Measurements from ENCODE around the gene SPRYD3. TPM values are rescaled to one million over a fixed set of nuclear protein-coding genes. Genes with fewer than 3 reads are reported as not detected.

The SPRYD3 gene
- total RNA-seq, 1 experiment from 2014 or later: 35.2 TPM

DNA sequence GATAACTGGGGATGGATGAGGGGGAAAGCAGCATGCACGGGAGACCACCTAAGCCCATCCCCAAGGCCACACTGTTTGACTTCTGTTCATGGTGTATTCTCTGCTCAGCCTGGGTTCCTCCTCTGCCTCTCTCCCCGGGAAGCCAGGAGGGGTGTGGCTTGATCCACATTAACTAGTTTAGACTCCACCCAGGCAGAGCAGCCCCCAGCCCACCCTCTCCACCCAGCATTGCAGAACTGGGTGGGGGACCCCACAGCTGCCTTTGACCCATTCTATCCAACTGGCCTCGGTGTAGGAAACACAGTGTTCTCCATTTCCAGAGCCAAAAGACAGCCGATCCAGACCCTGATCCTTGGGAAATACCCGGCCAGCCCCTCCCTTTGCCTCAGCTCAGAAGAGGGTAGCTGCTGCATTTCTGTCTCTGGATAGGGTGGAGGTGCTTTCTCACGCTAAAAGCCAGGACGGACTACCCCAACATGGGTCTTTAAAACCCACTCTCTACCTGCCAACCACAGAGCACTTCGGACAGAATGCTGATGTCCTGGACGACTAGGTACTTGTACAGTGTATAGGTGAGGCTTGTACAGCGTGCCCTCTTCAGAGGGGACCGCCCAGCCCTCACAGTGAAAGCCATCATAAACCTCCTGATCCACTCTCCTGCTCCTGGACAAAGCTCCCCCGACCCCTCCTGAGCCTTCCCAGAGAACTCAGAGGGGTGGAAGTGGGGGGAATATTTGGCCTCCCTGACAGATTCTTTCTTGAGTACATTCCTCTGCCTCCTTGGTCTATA lies 9.4 kb downstream of the SPRYD3 start:
- TF ChIP-seq, protein P1, sequence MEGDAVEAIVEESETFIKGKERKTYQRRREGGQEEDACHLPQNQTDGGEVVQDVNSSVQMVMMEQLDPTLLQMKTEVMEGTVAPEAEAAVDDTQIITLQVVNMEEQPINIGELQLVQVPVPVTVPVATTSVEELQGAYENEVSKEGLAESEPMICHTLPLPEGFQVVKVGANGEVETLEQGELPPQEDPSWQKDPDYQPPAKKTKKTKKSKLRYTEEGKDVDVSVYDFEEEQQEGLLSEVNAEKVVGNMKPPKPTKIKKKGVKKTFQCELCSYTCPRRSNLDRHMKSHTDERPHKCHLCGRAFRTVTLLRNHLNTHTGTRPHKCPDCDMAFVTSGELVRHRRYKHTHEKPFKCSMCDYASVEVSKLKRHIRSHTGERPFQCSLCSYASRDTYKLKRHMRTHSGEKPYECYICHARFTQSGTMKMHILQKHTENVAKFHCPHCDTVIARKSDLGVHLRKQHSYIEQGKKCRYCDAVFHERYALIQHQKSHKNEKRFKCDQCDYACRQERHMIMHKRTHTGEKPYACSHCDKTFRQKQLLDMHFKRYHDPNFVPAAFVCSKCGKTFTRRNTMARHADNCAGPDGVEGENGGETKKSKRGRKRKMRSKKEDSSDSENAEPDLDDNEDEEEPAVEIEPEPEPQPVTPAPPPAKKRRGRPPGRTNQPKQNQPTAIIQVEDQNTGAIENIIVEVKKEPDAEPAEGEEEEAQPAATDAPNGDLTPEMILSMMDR (IDR thresholded peaks at IDR 0.05; ENCODE audit: unreplicated experiment): no peak
- no TSS peak for BruUV-seq (replicated peaks)
- POLR2A ChIA-PET: no interaction called here
- H3K27ac Mint-ChIP-seq (ENCODE audit: low read depth, unreplicated experiment): no peak overlapping the region
- peaks cover 56% of the 10 kb centered on the region for H3K36me3 Mint-ChIP-seq (ENCODE audit: insufficient read depth, unreplicated experiment)
- H3K4me3 Mint-ChIP-seq (ENCODE audit: unreplicated experiment): no peak overlapping the region
- CTCF ChIA-PET: interaction anchor here (1.0 to 15.4 kb wide), 3 partner anchors 11 to 252 kb away, joined by 3 to 267 read pairs (median 5); partner anchors contain the start of genes AAAS, IGFBP6 and SOAT2
- DNase-seq (ENCODE audit: unreplicated experiment): no peak
- peaks cover 17% of the 10 kb centered on the region for H3K4me1 Mint-ChIP-seq (ENCODE audit: insufficient read depth, unreplicated experiment)
- no peaks in the 10 kb centered on the region for H3K27me3 Mint-ChIP-seq (ENCODE audit: insufficient read depth, unreplicated experiment)
- intact Hi-C loops (cut with micrococcal nuclease): no loop called here
- H3K9me3 Mint-ChIP-seq (ENCODE audit: unreplicated experiment): no peaks in the 10 kb centered on the region

DNA sequence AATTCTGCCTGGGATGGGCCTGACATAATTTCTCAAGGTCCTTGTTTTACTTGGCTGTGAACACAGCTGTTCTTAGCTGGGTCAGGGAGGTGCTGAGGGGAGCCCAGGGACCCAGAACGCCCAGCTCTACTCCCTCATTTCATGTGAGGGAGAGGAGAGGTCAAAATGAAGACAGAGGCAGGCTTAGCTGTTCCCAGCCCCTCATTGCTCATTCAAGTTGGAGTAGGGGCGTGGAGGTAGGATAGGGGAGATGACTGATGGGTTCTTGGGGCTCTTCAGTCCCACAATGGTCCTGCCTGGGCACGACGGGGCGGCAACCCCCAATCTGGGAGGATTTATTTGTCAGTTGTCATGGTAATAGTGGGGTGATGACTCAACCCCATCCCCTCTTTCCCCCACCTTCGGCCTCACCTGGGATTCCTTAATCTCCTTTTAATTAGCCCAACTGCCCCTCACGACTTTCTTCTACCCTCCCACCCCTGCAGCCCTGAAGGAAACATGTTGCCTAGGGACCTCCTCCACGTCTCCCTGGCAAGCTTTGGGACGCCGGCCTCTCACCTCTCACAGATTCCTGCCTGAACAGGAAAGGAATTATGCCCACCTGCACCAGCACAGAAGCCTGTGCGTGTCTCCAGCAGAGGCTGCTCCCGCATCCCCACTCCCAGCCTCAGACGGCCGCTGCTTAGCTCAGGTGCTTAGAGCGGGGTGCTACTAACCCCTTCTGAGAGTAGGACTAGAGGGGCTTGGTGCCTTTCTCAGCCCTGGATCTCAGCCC lies 10.2 kb downstream of the SPRYD3 start:
- peaks cover 57% of the 10 kb centered on the region for H3K36me3 Mint-ChIP-seq (ENCODE audit: insufficient read depth, unreplicated experiment)
- ChIA-PET POLR2A (interaction anchor here (1.0 kb wide), 1 partner anchor 8 kb away, joined by 3 read pairs; no protein-coding TSS in a partner anchor), CTCF (interaction anchor here (0.6 to 15.4 kb wide), 7 partner anchors 9 to 222 kb away, joined by 3 to 267 read pairs (median 5); partner anchors contain the start of genes IGFBP6, SOAT2 and SPRYD3)
- TF ChIP-seq, protein P1 (IDR thresholded peaks at IDR 0.05; ENCODE audit: unreplicated experiment): no peak
- no TSS peak for BruUV-seq (replicated peaks)
- H3K27ac Mint-ChIP-seq (ENCODE audit: low read depth, unreplicated experiment): no peak overlapping the region
- intact Hi-C loops (cut with micrococcal nuclease): no loop called here
- H3K4me1 Mint-ChIP-seq (ENCODE audit: insufficient read depth, unreplicated experiment): peaks cover 12% of the 10 kb centered on the region
- H3K4me3 Mint-ChIP-seq (ENCODE audit: unreplicated experiment): no peak overlapping the region
- H3K27me3 Mint-ChIP-seq (ENCODE audit: insufficient read depth, unreplicated experiment): no peaks in the 10 kb centered on the region
- no peaks in the 10 kb centered on the region for H3K9me3 Mint-ChIP-seq (ENCODE audit: unreplicated experiment)
- DNase-seq (ENCODE audit: unreplicated experiment): no peak

GRCh38 chr12:53067993-53068770 lies 11.0 kb downstream of the SPRYD3 start:
- ChIA-PET CTCF (interaction anchor here (0.6 to 15.4 kb wide), 11 partner anchors 10 to 223 kb away, joined by 3 to 267 read pairs (median 3); partner anchors contain the start of genes IGFBP6, SOAT2 and SPRYD3), POLR2A (interaction anchor here (0.8 to 1.0 kb wide), 2 partner anchors 9 to 12 kb away, joined by 3 read pairs; no protein-coding TSS in a partner anchor)
- H3K27ac Mint-ChIP-seq (ENCODE audit: low read depth, unreplicated experiment): no peak overlapping the region
- no TSS peak for BruUV-seq (replicated peaks)
- no peak for DNase-seq (ENCODE audit: unreplicated experiment)
- peaks cover 11% of the 10 kb centered on the region for H3K4me1 Mint-ChIP-seq (ENCODE audit: insufficient read depth, unreplicated experiment)
- intact Hi-C loops (cut with micrococcal nuclease): loop anchor here (2.0 kb wide), 1 partner anchor 123 kb away; no protein-coding TSS in a partner anchor
- no peaks in the 10 kb centered on the region for H3K27me3 Mint-ChIP-seq (ENCODE audit: insufficient read depth, unreplicated experiment)
- H3K36me3 Mint-ChIP-seq (ENCODE audit: insufficient read depth, unreplicated experiment): peaks cover 55% of the 10 kb centered on the region
- no peaks in the 10 kb centered on the region for H3K9me3 Mint-ChIP-seq (ENCODE audit: unreplicated experiment)
- TF ChIP-seq, protein P1 (IDR thresholded peaks at IDR 0.05; ENCODE audit: unreplicated experiment): no peak
- H3K4me3 Mint-ChIP-seq (ENCODE audit: unreplicated experiment): no peak overlapping the region
